AG10803 (cell line): ENCODE results near the gene YBEY.
A peak's percentile ranks its signal among the peaks of the same experiment; 100 is the strongest.

Experiments used
- DNase-seq: peaks from one replicate; pipeline ENCODE4 v3.0.0; 2010; ENCODE audit warnings: low read depth
- H3K4me3 ChIP-seq: 2 replicates; pipeline ENCODE4 v1.5.1; 2011; ENCODE audit warnings: mild to moderate bottlenecking, low read length, control low read depth
- TF ChIP-seq, protein P1 (sequence below): conservative IDR thresholded peaks from 2 replicates; pipeline ENCODE4 v1.5.1; 2011; ENCODE audit warnings: mild to moderate bottlenecking, low read length, control low read depth, inconsistent platforms

The YBEY gene

DNA sequence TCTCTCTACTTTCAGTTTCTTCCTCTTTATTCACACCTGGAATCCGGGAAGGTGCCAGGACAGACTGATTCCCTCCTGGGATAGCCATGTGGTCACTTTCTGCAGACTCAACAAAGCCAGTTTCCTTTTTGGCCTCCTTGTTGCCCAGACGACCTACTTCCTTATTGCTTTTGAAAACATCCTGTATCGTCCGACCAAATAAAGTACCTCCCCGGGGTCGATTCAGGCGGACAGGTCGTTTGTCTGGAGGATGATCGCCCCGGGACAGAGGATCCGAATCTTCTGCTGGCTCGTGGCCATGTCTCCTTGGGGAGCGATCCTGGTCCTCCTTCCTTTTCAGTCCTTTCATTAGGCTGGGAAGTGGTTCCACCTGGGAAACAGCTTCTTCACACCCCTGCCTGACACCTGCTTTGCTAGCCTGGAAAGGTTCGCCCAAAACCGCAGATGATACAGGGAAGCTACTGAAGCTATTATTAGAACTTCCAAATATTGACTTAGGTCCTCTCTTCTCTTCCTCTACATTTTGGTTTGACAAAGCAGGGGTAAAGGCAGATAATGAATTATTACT is 2.0 kb upstream of the YBEY start:
- no peak for DNase-seq
- no peak overlapping the region for H3K4me3 ChIP-seq
- TF ChIP-seq, protein P1, sequence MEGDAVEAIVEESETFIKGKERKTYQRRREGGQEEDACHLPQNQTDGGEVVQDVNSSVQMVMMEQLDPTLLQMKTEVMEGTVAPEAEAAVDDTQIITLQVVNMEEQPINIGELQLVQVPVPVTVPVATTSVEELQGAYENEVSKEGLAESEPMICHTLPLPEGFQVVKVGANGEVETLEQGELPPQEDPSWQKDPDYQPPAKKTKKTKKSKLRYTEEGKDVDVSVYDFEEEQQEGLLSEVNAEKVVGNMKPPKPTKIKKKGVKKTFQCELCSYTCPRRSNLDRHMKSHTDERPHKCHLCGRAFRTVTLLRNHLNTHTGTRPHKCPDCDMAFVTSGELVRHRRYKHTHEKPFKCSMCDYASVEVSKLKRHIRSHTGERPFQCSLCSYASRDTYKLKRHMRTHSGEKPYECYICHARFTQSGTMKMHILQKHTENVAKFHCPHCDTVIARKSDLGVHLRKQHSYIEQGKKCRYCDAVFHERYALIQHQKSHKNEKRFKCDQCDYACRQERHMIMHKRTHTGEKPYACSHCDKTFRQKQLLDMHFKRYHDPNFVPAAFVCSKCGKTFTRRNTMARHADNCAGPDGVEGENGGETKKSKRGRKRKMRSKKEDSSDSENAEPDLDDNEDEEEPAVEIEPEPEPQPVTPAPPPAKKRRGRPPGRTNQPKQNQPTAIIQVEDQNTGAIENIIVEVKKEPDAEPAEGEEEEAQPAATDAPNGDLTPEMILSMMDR, result no peak

- DNase-seq, result no peak
- H3K4me3 ChIP-seq, result peak overlapping the region; percentile 77
These were observed 1.4 kb upstream of the YBEY start for GRCh38 chr21:46284733-46285132.

DNA sequence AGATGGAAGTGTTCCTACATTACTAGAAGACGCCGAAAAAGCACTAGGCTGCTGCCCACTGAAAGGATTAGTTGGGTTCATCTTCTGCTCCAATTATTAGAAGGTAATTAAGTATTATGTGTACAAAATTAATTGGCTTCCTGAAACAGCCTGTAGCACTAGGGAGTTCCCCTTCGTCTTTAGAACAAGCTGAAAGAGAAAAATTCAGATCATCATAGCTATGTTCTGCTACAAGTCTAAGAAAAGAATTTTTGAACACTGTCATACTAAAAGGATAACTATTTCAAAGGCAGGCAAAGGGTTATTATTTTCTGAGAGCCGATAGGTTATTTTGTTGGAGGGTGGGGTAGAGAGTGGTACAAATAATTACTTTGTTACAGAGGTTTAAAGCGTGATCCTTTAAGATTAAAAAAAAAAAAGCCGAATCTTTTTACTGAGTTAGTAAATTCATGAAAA is 908 bp upstream of the YBEY start, which contains the start of gene MCM3AP:
Gene MCM3AP, minus strand, starts transcription at position 406 of the 456 bp plus-strand sequence. Its CDS starts 325 bp downstream, at position 81.
- H3K4me3 ChIP-seq, result peak within 1 kb of the TSS; percentile 77
- TF ChIP-seq, protein P1, result no peak
- no peak for DNase-seq

More at GRCh38 chr21:46284733-46285132, 1.4 kb upstream of the YBEY start:
- TF ChIP-seq, protein P1, result no peak

DNA sequence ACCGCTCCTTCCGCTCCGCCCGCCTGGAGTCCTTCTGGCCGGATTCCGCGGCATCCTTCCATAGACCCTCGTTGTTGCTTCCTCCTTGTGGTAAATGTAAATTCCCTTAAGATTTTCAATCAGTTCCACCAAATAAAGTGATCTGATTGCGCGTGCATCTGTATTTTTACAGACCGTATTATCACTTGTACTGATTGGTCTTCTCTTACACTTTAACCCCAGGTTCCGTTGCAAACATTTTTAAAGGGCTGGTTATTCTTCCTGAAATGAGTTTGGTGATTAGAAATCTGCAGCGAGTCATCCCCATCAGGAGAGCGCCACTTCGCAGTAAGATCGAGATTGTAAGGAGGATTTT is 483 bp downstream of the YBEY start:
- TF ChIP-seq, protein P1, result no peak
- peak; percentile 75 for DNase-seq
- peak overlapping the region; percentile 77 for H3K4me3 ChIP-seq

GRCh38 chr21:46287541-46287940 is 1.4 kb downstream of the YBEY start:
- no peak for DNase-seq
- TF ChIP-seq, protein P1, result no peak
- H3K4me3 ChIP-seq, result no peak overlapping the region

DNA sequence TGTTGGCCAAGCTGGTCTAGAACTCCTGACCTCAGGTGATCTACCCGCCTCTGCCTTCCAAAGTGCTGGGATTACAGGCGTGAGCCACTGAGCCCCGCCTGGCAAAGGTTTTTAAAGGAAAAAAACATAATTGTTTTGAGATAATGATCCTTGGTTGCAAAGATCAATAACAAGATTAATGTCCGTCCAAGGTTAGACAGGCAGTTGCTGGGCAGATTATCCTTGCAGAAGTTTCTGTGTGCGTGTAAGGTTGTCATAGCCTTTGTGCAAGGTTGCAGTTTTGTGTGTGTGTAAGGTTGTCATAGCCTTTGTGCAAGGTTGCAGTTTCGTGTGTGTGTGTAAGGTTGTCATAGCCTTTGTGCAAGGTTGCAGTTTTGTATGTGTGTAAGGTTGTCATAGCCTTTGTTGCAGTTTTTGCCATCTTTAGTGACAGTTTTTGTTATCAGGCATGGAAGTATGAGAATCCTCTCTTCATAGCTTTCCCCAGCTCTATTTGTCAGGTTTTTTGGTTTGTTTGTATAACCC is 3.6 kb downstream of the YBEY start:
- no peak for DNase-seq
- no peak overlapping the region for H3K4me3 ChIP-seq
- TF ChIP-seq, protein P1, result no peak

DNA sequence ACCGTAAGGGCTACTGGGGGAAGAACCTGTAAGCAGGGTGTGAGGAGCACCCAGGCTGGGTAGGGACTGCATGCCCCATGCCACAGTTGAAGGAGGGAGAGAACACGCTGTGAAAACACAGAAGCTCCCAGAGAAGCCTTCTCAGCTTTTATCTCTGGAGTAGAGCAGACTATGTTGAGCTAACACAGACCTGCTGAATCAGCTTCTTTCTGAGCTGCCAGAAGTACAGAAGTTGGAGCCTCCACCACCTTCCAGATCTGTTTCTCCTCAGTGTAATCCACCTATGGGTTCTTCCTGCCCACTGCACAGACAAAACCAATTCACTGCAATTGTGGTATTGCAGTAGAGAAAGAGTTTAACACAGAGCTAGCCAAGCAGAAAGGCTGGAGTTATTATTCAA is 5.4 kb downstream of the YBEY start:
- no peak for DNase-seq
- TF ChIP-seq, protein P1, result no peak
- H3K4me3 ChIP-seq, result no peak overlapping the region
